OCI-LY1 (cell line): Measurements from ENCODE around the gene BUD31.

ENCODE experiments used
- H2AFZ ChIP-seq: fragments of 200-600 bp; sonication (generic), shearing (Covaris generic); 2 replicates; pipeline ENCODE4 v1.6.0; 2014; ENCODE audit warnings: antibody characterized with exemption, mild to moderate bottlenecking, low read length
- H3F3A ChIP-seq: fragments of 200-600 bp; sonication (generic), shearing (Covaris generic); 2 replicates; pipeline ENCODE4 v1.6.0; 2014; ENCODE audit warnings: mild to moderate bottlenecking, antibody characterized with exemption, low read length, moderate library complexity; ENCODE audit not compliant: insufficient read depth
- H3K27ac ChIP-seq: fragments of 200-600 bp; sonication (generic); 2 replicates; pipeline ENCODE4 v1.5.1; 2014; ENCODE audit warnings: low read length, mixed run types, mild to moderate bottlenecking, low read depth; ENCODE audit not compliant: poor library complexity, severe bottlenecking
- H3K27me3 ChIP-seq: fragments of 200-600 bp; sonication (generic); 2 replicates; pipeline ENCODE4 v1.6.0; 2014; ENCODE audit warnings: antibody characterized with exemption, mild to moderate bottlenecking, low read length, moderate library complexity; ENCODE audit not compliant: insufficient read depth
- H3K36me3 ChIP-seq: fragments of 200-600 bp; sonication (generic); 2 replicates; pipeline ENCODE4 v1.6.1; 2014; ENCODE audit warnings: mild to moderate bottlenecking, antibody characterized with exemption, low read length, moderate library complexity, mixed read lengths; ENCODE audit not compliant: insufficient read depth
- H3K4me1 ChIP-seq: fragments of 200-600 bp; sonication (generic); 2 replicates; pipeline ENCODE4 v1.5.1; 2014; ENCODE audit warnings: mild to moderate bottlenecking, low read length, moderate library complexity; ENCODE audit not compliant: insufficient read depth, severe bottlenecking
- H3K4me2 ChIP-seq: fragments of 200-600 bp; sonication (generic), shearing (Covaris generic); 2 replicates; pipeline ENCODE4 v1.6.1; 2014; ENCODE audit warnings: low read length
- H3K4me3 ChIP-seq: fragments of 200-600 bp; sonication (generic); 2 replicates; pipeline ENCODE4 v1.5.1; 2014; ENCODE audit warnings: low read length, low read depth, mild to moderate bottlenecking, mixed read lengths; ENCODE audit not compliant: poor library complexity, severe bottlenecking
- H3K79me2 ChIP-seq: fragments of 200-600 bp; shearing (Covaris generic); 2 replicates; pipeline ENCODE4 v1.6.1; 2016; ENCODE audit warnings: mixed run types, low read length, mixed read lengths; ENCODE audit not compliant: insufficient read depth
- H3K9ac ChIP-seq: fragments of 200-600 bp; sonication (generic), shearing (Covaris generic); 2 replicates; pipeline ENCODE4 v1.6.1; 2014; ENCODE audit warnings: mild to moderate bottlenecking, low read length, mixed read lengths
- H3K9me2 ChIP-seq: fragments of 200-600 bp; sonication (generic), shearing (Covaris generic); 2 replicates; pipeline ENCODE4 v1.6.1; 2014; ENCODE audit warnings: low read depth, mild to moderate bottlenecking, low read length, mixed read lengths
- H3K9me3 ChIP-seq: fragments of 200-600 bp; shearing (Covaris generic); 2 replicates; pipeline ENCODE4 v1.6.1; 2014; ENCODE audit warnings: low read length, mixed read lengths
- H4K20me1 ChIP-seq: fragments of 200-600 bp; sonication (generic), shearing (Covaris generic); 2 replicates; pipeline ENCODE4 v1.6.0; 2016; ENCODE audit warnings: mild to moderate bottlenecking, low read length; ENCODE audit not compliant: insufficient read depth
- EZH2 ChIP-seq: fragments of 200-600 bp; sonication (generic), shearing (Covaris generic); IDR thresholded peaks from 2 replicates; pipeline ENCODE4 v1.8.0; 2017; ENCODE audit warnings: borderline replicate concordance, mixed run types, mild to moderate bottlenecking, antibody characterized with exemption, low read length, moderate library complexity, mixed read lengths
- TF ChIP-seq, protein P1 (sequence below): fragments of 200-600 bp; sonication (generic), shearing (Covaris generic); IDR thresholded peaks from 2 replicates; pipeline ENCODE4 v1.5.1; 2017; ENCODE audit warnings: mild to moderate bottlenecking, antibody characterized with exemption, low read length, moderate library complexity, mixed read lengths

The BUD31 gene

DNA sequence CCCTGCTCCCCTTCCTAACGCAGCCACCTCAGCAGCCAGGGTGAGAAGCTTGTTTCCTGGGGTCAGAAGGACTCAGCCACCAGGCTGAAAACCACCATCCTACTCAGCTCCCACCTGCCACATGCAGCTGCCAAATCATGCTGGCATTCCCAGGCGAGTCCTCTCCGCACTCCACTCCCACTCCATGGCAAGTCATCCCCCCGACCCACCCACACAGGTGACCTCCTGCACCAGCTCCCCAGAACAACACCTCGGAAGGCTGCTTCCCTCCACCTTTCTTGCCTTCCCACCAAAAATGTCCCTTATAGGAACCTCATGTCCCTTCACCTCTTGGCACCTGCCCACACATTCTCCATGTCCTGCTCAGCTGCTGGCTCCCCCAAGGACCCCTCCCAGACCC lies 5.0 kb upstream of the BUD31 start:
- peaks cover 30% of the 10 kb centered on the region for H3K79me2 ChIP-seq
- no peaks in the 10 kb centered on the region for H3K9me2 ChIP-seq
- TF ChIP-seq, protein P1, sequence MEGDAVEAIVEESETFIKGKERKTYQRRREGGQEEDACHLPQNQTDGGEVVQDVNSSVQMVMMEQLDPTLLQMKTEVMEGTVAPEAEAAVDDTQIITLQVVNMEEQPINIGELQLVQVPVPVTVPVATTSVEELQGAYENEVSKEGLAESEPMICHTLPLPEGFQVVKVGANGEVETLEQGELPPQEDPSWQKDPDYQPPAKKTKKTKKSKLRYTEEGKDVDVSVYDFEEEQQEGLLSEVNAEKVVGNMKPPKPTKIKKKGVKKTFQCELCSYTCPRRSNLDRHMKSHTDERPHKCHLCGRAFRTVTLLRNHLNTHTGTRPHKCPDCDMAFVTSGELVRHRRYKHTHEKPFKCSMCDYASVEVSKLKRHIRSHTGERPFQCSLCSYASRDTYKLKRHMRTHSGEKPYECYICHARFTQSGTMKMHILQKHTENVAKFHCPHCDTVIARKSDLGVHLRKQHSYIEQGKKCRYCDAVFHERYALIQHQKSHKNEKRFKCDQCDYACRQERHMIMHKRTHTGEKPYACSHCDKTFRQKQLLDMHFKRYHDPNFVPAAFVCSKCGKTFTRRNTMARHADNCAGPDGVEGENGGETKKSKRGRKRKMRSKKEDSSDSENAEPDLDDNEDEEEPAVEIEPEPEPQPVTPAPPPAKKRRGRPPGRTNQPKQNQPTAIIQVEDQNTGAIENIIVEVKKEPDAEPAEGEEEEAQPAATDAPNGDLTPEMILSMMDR = no peak
- TF ChIP-seq EZH2 = no peak
- peaks cover 61% of the 10 kb centered on the region for H3K36me3 ChIP-seq
- no peak overlapping the region for H3K4me3 ChIP-seq
- H3K9ac ChIP-seq = no peak overlapping the region
- H4K20me1 ChIP-seq = no peaks in the 10 kb centered on the region
- no peak overlapping the region for H2AFZ ChIP-seq
- H3K4me2 ChIP-seq = no peak overlapping the region
- peaks cover 16% of the 10 kb centered on the region for H3K4me1 ChIP-seq
- H3K27me3 ChIP-seq = no peaks in the 10 kb centered on the region
- no peak overlapping the region for H3K27ac ChIP-seq
- H3F3A ChIP-seq = no peaks in the 10 kb centered on the region
- H3K9me3 ChIP-seq = no peaks in the 10 kb centered on the region

- Histone ChIP-seq H3K4me2 (no peak overlapping the region), H2AFZ (no peak overlapping the region), H3K9ac (no peak overlapping the region), H4K20me1 (no peaks in the 10 kb centered on the region), H3K4me1 (peaks cover 16% of the 10 kb centered on the region), H3F3A (no peaks in the 10 kb centered on the region), H3K27me3 (no peaks in the 10 kb centered on the region), H3K79me2 (peaks cover 36% of the 10 kb centered on the region), H3K27ac (no peak overlapping the region), H3K4me3 (no peak overlapping the region), H3K9me2 (no peaks in the 10 kb centered on the region), H3K36me3 (peaks cover 55% of the 10 kb centered on the region), H3K9me3 (no peaks in the 10 kb centered on the region)
- no peak for TF ChIP-seq EZH2
- TF ChIP-seq, protein P1 = no peak
Observed at GRCh38 chr7:99404235-99404976, 4.4 kb upstream of the BUD31 start.

- Histone ChIP-seq H3K4me2 (no peak overlapping the region), H3K9ac (no peak overlapping the region), H3K4me1 (peaks cover 21% of the 10 kb centered on the region), H3K36me3 (peaks cover 49% of the 10 kb centered on the region), H3K79me2 (peaks cover 41% of the 10 kb centered on the region), H2AFZ (no peak overlapping the region), H3K9me2 (no peaks in the 10 kb centered on the region), H3K4me3 (no peak overlapping the region), H3F3A (no peaks in the 10 kb centered on the region), H3K9me3 (no peaks in the 10 kb centered on the region), H3K27ac (no peak overlapping the region), H4K20me1 (no peaks in the 10 kb centered on the region), H3K27me3 (no peaks in the 10 kb centered on the region)
- TF ChIP-seq, protein P1 = no peak
- TF ChIP-seq EZH2 = no peak
Observed at GRCh38 chr7:99404977-99405320, 3.8 kb upstream of the BUD31 start.
